HepG2 (cell line): ENCODE results near the gene SLFNL1. TPM values are rescaled to one million over a fixed set of nuclear protein-coding genes. Genes with fewer than 3 reads are reported as not detected.

Experiments used
- ADNP ChIP-seq: sonication (generic); formaldehyde crosslinking; IDR thresholded peaks from 2 replicates; pipeline ENCODE4 v1.4.0; 2020; ENCODE audit warnings: missing genetic modification reagents
- CREB1 ChIP-seq, 2 experiments: fragments of 450-650 bp in 1 of 2; IDR thresholded peaks; 2 replicates each; pipeline ENCODE4 v1.6.1; 2016 to 2017; ENCODE audit warnings: control low read depth in 1 of 2, mild to moderate bottlenecking in 1 of 2, missing compliant biosample characterization in 1 of 2, missing genetic modification characterization in 1 of 2
- SOX6 ChIP-seq, 2 experiments: fragments of 450-650 bp in 1 of 2; sonication (generic) in 1 of 2; formaldehyde crosslinking in 1 of 2; IDR thresholded peaks; 2 replicates each; pipeline versions ENCODE4 v1.4.0 to v1.6.1; 2017 to 2020; ENCODE audit warnings: antibody characterized with exemption in 1 of 2, mild to moderate bottlenecking in 1 of 2, missing genetic modification reagents in 1 of 2
- ZBTB4 ChIP-seq: sonication (generic); formaldehyde crosslinking; IDR thresholded peaks from 2 replicates; pipeline ENCODE4 v1.4.0; 2020; ENCODE audit warnings: missing genetic modification reagents, mild to moderate bottlenecking, borderline replicate concordance
- ZMYM3 ChIP-seq: sonication (generic); formaldehyde crosslinking; IDR thresholded peaks from 2 replicates; pipeline ENCODE4 v1.5.1; 2020; ENCODE audit warnings: mild to moderate bottlenecking, missing genetic modification reagents
- ZNF224 ChIP-seq: sonication (generic); formaldehyde crosslinking; IDR thresholded peaks from 2 replicates; pipeline ENCODE4 v1.5.0; 2020; ENCODE audit warnings: mild to moderate bottlenecking, missing genetic modification reagents
- ZNF260 ChIP-seq: sonication (generic); formaldehyde crosslinking; IDR thresholded peaks from 2 replicates; pipeline ENCODE4 v1.4.0; 2020; ENCODE audit warnings: missing genetic modification reagents, low read depth, mild to moderate bottlenecking, borderline replicate concordance
- ZNF441 ChIP-seq: sonication (generic); formaldehyde crosslinking; IDR thresholded peaks from 2 replicates; pipeline ENCODE4 v1.7.0; 2021; ENCODE audit warnings: missing genetic modification reagents, borderline replicate concordance
- ZNF605 ChIP-seq: sonication (generic); formaldehyde crosslinking; IDR thresholded peaks from 2 replicates; pipeline ENCODE4 v1.8.0; 2022; ENCODE audit warnings: mild to moderate bottlenecking, missing genetic modification reagents
- ZNF687 ChIP-seq: sonication (generic); formaldehyde crosslinking; IDR thresholded peaks from 2 replicates; pipeline ENCODE4 v1.5.1; 2020; ENCODE audit warnings: mild to moderate bottlenecking, missing genetic modification reagents, moderate library complexity
- ZNF776 ChIP-seq: sonication (generic); formaldehyde crosslinking; IDR thresholded peaks from 2 replicates; pipeline ENCODE4 v1.4.0; 2020; ENCODE audit warnings: mild to moderate bottlenecking, missing genetic modification reagents
- polyA plus RNA-seq, 8 experiments: library from polyadenylated mRNA; depleted of rRNA in 3 of 8; stranded (reverse) in 7 of 8; unstranded in 1 of 8; fragments of >200 nt; fragmentation: Illumina TruSeq in 4 of 8; extraction: Trizol in 4 of 8; gene quantifications; 2 replicates each; pipeline versions ENCODE4 v1.2.1 to v1.2.3, GENCODE V29; 2011 to 2016; ENCODE audit warnings: low read depth in 4 of 8, missing spikeins in 1 of 8, mixed read lengths in 1 of 8; ENCODE audit not compliant: insufficient read depth in 1 of 8
- total RNA-seq, 5 experiments: library from RNA; depleted of rRNA; stranded (reverse); fragments of >200 nt; fragmentation: Illumina TruSeq; extraction: Trizol; gene quantifications; 2 replicates each; pipeline ENCODE4 v1.2.3, GENCODE V29; 2016; ENCODE audit warnings: low read depth in 1 of 5
- TF ChIP-seq, protein P1 (sequence below): sonication (generic); formaldehyde crosslinking; IDR thresholded peaks from 2 replicates; pipeline ENCODE4 v1.5.1; 2020; ENCODE audit warnings: mild to moderate bottlenecking, missing genetic modification reagents, borderline replicate concordance

Gene SLFNL1
- total and polyA plus RNA-seq, 2 of the 13 experiments (the other 11 are each of a cell fraction or from before 2014, with no cell fraction given) = 0.07 to 0.20 TPM

DNA sequence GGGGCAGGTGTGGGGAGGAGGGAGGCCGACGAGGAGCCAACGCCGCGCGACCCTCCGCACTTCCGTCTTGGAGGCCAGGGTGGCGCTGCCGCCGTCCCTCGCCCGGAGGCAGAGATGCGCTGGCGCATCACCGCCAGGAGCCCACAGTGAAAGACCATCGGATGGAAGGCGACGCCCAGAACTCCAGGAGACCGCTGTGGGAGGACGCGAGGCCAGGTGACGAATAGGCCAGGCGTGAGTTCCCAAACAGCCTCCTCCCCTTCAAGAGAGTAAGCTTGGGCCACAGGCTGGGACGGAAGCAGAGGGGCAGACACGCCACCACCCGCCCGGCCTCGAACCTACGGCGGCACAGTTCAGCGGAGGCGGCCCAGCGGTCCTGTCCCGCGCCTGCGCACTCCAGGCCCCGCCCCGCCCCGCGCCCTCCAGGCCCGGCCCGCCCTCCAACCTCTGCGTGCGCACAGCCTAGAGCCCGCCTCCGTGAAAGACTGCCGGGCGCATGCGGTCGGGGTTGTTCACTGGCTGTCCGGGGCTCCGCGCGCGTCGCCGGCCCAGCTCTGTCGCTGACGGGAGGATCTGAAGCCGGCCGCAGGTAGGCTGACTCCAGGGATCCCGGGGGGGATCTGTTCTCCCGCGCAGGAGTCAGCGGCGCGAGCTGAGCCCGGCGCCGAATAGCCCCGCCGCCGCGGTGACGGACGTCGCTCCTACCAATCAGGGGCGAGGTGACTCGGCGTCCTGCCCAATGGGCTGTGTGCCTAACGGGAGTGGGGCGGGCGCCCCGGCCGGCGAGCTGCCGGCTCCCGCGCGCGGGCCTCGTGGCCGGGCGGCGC is 42.1 kb downstream of the SLFNL1 start, which contains the start of gene CTPS1 (continued):
- TF ChIP-seq ZNF687 (CRISPR knock-in tag) (peak; percentile 92), ZNF605 (CRISPR knock-in tag) (peak; percentile 77), ZNF224 (CRISPR knock-in tag) (peak; percentile 18; the same call in 1 of the 2 replicates), ZNF441 (no peak), ZNF260 (CRISPR knock-in tag) (no peak), ZMYM3 (CRISPR knock-in tag) (peak; percentile 57), CREB1 (IDR thresholded peaks at IDR 0.05) (peak; percentile 65), CREB1 (CRISPR knock-in tag; IDR thresholded peaks at IDR 0.05) (no peak), ZBTB4 (CRISPR knock-in tag) (no peak; the same call in 1 of the 2 replicates), SOX6 (IDR thresholded peaks at IDR 0.05) (no peak), SOX6 (CRISPR knock-in tag; IDR thresholded peaks at IDR 0.05) (peak; percentile 18; the same call in 1 of the 2 replicates), ADNP (CRISPR knock-in tag) (peak; percentile 91), ZNF776 (peak; percentile 87)
- TF ChIP-seq, protein P1, sequence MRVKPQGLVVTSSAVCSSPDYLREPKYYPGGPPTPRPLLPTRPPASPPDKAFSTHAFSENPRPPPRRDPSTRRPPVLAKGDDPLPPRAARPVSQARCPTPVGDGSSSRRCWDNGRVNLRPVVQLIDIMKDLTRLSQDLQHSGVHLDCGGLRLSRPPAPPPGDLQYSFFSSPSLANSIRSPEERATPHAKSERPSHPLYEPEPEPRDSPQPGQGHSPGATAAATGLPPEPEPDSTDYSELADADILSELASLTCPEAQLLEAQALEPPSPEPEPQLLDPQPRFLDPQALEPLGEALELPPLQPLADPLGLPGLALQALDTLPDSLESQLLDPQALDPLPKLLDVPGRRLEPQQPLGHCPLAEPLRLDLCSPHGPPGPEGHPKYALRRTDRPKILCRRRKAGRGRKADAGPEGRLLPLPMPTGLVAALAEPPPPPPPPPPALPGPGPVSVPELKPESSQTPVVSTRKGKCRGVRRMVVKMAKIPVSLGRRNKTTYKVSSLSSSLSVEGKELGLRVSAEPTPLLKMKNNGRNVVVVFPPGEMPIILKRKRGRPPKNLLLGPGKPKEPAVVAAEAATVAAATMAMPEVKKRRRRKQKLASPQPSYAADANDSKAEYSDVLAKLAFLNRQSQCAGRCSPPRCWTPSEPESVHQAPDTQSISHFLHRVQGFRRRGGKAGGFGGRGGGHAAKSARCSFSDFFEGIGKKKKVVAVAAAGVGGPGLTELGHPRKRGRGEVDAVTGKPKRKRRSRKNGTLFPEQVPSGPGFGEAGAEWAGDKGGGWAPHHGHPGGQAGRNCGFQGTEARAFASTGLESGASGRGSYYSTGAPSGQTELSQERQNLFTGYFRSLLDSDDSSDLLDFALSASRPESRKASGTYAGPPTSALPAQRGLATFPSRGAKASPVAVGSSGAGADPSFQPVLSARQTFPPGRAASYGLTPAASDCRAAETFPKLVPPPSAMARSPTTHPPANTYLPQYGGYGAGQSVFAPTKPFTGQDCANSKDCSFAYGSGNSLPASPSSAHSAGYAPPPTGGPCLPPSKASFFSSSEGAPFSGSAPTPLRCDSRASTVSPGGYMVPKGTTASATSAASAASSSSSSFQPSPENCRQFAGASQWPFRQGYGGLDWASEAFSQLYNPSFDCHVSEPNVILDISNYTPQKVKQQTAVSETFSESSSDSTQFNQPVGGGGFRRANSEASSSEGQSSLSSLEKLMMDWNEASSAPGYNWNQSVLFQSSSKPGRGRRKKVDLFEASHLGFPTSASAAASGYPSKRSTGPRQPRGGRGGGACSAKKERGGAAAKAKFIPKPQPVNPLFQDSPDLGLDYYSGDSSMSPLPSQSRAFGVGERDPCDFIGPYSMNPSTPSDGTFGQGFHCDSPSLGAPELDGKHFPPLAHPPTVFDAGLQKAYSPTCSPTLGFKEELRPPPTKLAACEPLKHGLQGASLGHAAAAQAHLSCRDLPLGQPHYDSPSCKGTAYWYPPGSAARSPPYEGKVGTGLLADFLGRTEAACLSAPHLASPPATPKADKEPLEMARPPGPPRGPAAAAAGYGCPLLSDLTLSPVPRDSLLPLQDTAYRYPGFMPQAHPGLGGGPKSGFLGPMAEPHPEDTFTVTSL (CRISPR knock-in tag) = peak; percentile 5; the same call in 1 of the 2 replicates
